ENCODE data around the gene WDR90. TPM values are rescaled to one million over a fixed set of nuclear protein-coding genes. Genes with fewer than 3 reads are reported as not detected.

The WDR90 gene
- total RNA-seq, 1 donor from 2014 or later, result 21.2 TPM

DNA sequence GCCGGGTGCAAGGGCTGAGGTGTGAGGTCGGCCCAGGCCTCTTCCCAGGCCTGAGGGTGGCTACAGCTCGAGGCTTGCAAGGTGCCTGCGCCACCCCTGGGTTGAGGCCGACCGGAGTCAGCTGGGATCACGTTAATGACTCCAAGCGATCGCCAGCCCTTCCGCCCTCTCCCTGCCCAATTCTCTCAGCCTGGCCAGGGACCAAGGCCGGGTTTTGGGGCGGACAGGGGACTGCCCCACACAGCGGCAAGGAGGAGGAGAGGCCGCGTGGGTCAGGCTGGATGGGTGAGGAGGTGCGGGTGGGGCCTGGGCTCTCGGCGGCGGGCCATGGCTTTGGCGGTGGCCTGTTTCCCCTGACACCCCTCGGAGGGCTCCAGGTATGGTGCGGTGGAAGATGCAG is 44.2 kb downstream of the WDR90 start:
- TF ChIP-seq, protein P1, sequence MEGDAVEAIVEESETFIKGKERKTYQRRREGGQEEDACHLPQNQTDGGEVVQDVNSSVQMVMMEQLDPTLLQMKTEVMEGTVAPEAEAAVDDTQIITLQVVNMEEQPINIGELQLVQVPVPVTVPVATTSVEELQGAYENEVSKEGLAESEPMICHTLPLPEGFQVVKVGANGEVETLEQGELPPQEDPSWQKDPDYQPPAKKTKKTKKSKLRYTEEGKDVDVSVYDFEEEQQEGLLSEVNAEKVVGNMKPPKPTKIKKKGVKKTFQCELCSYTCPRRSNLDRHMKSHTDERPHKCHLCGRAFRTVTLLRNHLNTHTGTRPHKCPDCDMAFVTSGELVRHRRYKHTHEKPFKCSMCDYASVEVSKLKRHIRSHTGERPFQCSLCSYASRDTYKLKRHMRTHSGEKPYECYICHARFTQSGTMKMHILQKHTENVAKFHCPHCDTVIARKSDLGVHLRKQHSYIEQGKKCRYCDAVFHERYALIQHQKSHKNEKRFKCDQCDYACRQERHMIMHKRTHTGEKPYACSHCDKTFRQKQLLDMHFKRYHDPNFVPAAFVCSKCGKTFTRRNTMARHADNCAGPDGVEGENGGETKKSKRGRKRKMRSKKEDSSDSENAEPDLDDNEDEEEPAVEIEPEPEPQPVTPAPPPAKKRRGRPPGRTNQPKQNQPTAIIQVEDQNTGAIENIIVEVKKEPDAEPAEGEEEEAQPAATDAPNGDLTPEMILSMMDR (IDR thresholded peaks at IDR 0.05; ENCODE audit: insufficient read depth, low read depth, low read length), result no peak
- TF ChIP-seq EZH2 (IDR thresholded peaks at IDR 0.05; ENCODE audit: insufficient read depth, low read length), result peak; percentile 72
- no peaks in the 10 kb centered on the region for H3K9me3 ChIP-seq (ENCODE audit: insufficient read depth, low read depth, low read length)
- H3K9me3 Mint-ChIP-seq (ENCODE audit: unreplicated experiment), result no peaks in the 10 kb centered on the region
- H3K4me2 ChIP-seq (ENCODE audit: low read length), result no peak overlapping the region
- DNase-seq (ENCODE audit: low read depth), result no peak
- H4K20me1 ChIP-seq (ENCODE audit: insufficient read depth, low read length), result no peaks in the 10 kb centered on the region
- H3K27me3 Mint-ChIP-seq (ENCODE audit: low read depth, unreplicated experiment), result peaks cover 32% of the 10 kb centered on the region
- peaks cover 5% of the 10 kb centered on the region for H3K4me1 ChIP-seq (ENCODE audit: insufficient read depth, low read length)
- H3K36me3 ChIP-seq (ENCODE audit: insufficient read depth, low read length), result no peaks in the 10 kb centered on the region
- no peak overlapping the region for H3K4me3 Mint-ChIP-seq (ENCODE audit: unreplicated experiment)
- H3K27me3 ChIP-seq (ENCODE audit: insufficient read depth, low read length), result peaks cover 12% of the 10 kb centered on the region
- no peak overlapping the region for H3K27ac Mint-ChIP-seq (ENCODE audit: unreplicated experiment)
- H2AFZ ChIP-seq (ENCODE audit: low read depth, low read length), result no peak overlapping the region
- no peak for FAIRE-seq
- no peak overlapping the region for H3K9ac ChIP-seq (ENCODE audit: low read length)
- H3K27ac ChIP-seq (ENCODE audit: low read depth, low read length), result no peak overlapping the region
- peaks cover 14% of the 10 kb centered on the region for H3K79me2 ChIP-seq (ENCODE audit: insufficient read depth, low read length)
- peaks cover 2% of the 10 kb centered on the region for H3K4me1 Mint-ChIP-seq (ENCODE audit: low read depth, unreplicated experiment)
- no peak overlapping the region for H3K4me3 ChIP-seq (ENCODE audit: insufficient read depth, low read depth, low read length)
- H3K36me3 Mint-ChIP-seq (ENCODE audit: low read depth, unreplicated experiment), result no peaks in the 10 kb centered on the region

DNA sequence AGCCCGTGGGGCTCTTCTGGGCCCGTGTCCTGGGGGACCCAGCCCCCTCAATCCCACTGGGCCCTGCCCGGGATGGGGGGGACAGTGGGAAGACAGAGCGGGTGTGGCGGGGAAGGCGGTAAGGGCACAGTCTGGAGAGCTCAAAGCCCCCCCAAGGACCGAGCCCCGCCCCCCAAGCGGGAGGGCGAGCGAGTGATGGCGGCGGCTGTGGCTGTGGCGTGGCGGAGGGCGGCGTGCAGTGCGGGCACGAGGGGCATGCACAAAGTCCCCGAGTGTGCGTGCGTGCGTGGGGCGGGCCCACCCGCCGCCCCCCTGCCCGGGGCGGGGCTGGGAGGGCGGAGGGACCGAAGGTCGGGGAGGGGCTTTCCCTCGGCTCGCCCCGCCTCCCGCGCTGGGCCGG is 44.6 kb downstream of the WDR90 start:
- peak; percentile 1 for TF ChIP-seq EZH2 (IDR thresholded peaks at IDR 0.05; ENCODE audit: insufficient read depth, low read length)
- TF ChIP-seq, protein P1 (IDR thresholded peaks at IDR 0.05; ENCODE audit: insufficient read depth, low read depth, low read length), result no peak
- H3K79me2 ChIP-seq (ENCODE audit: insufficient read depth, low read length), result peaks cover 12% of the 10 kb centered on the region
- H3K36me3 Mint-ChIP-seq (ENCODE audit: low read depth, unreplicated experiment), result no peaks in the 10 kb centered on the region
- no peak overlapping the region for H3K4me3 Mint-ChIP-seq (ENCODE audit: unreplicated experiment)
- H3K4me2 ChIP-seq (ENCODE audit: low read length), result no peak overlapping the region
- H3K27ac Mint-ChIP-seq (ENCODE audit: unreplicated experiment), result no peak overlapping the region
- no peaks in the 10 kb centered on the region for H3K9me3 ChIP-seq (ENCODE audit: insufficient read depth, low read depth, low read length)
- H3K4me1 ChIP-seq (ENCODE audit: insufficient read depth, low read length), result peaks cover 5% of the 10 kb centered on the region
- DNase-seq (ENCODE audit: low read depth) (no peak), FAIRE-seq (no peak)
- H3K9me3 Mint-ChIP-seq (ENCODE audit: unreplicated experiment), result no peaks in the 10 kb centered on the region
- H3K27me3 ChIP-seq (ENCODE audit: insufficient read depth, low read length), result peaks cover 13% of the 10 kb centered on the region
- no peak overlapping the region for H3K4me3 ChIP-seq (ENCODE audit: insufficient read depth, low read depth, low read length)
- H3K9ac ChIP-seq (ENCODE audit: low read length), result no peak overlapping the region
- H3K4me1 Mint-ChIP-seq (ENCODE audit: low read depth, unreplicated experiment), result peaks cover 2% of the 10 kb centered on the region
- H3K27ac ChIP-seq (ENCODE audit: low read depth, low read length), result no peak overlapping the region
- peaks cover 34% of the 10 kb centered on the region for H3K27me3 Mint-ChIP-seq (ENCODE audit: low read depth, unreplicated experiment)
- no peak overlapping the region for H2AFZ ChIP-seq (ENCODE audit: low read depth, low read length)
- no peaks in the 10 kb centered on the region for H4K20me1 ChIP-seq (ENCODE audit: insufficient read depth, low read length)
- H3K36me3 ChIP-seq (ENCODE audit: insufficient read depth, low read length), result no peaks in the 10 kb centered on the region

GRCh38 chr16:694187-694862 is 45.2 kb downstream of the WDR90 start:
- Mint-ChIP-seq H3K4me1 (ENCODE audit: low read depth, unreplicated experiment) (peaks cover 2% of the 10 kb centered on the region), H3K9me3 (ENCODE audit: unreplicated experiment) (no peaks in the 10 kb centered on the region), H3K27me3 (ENCODE audit: low read depth, unreplicated experiment) (peaks cover 37% of the 10 kb centered on the region), H3K27ac (ENCODE audit: unreplicated experiment) (no peak overlapping the region), H3K36me3 (ENCODE audit: low read depth, unreplicated experiment) (no peaks in the 10 kb centered on the region), H3K4me3 (ENCODE audit: unreplicated experiment) (no peak overlapping the region)
- no peak for DNase-seq (ENCODE audit: low read depth)
- FAIRE-seq, result no peak
- Histone ChIP-seq H3K4me1 (ENCODE audit: insufficient read depth, low read length) (peaks cover 5% of the 10 kb centered on the region), H2AFZ (ENCODE audit: low read depth, low read length) (no peak overlapping the region), H3K4me2 (ENCODE audit: low read length) (no peak overlapping the region), H3K27me3 (ENCODE audit: insufficient read depth, low read length) (peaks cover 13% of the 10 kb centered on the region), H3K27ac (ENCODE audit: low read depth, low read length) (no peak overlapping the region), H4K20me1 (ENCODE audit: insufficient read depth, low read length) (no peaks in the 10 kb centered on the region), H3K9ac (ENCODE audit: low read length) (no peak overlapping the region), H3K79me2 (ENCODE audit: insufficient read depth, low read length) (peaks cover 6% of the 10 kb centered on the region), H3K9me3 (ENCODE audit: insufficient read depth, low read depth, low read length) (no peaks in the 10 kb centered on the region), H3K4me3 (ENCODE audit: insufficient read depth, low read depth, low read length) (no peak overlapping the region), H3K36me3 (ENCODE audit: insufficient read depth, low read length) (no peaks in the 10 kb centered on the region)
- TF ChIP-seq, protein P1 (IDR thresholded peaks at IDR 0.05; ENCODE audit: insufficient read depth, low read depth, low read length), result no peak
- peak; percentile 81 for TF ChIP-seq EZH2 (IDR thresholded peaks at IDR 0.05; ENCODE audit: insufficient read depth, low read length)
